IMR-90 (cell line): ENCODE measurements around the gene COMMD8. TPM values are rescaled to one million over a fixed set of nuclear protein-coding genes. Genes with fewer than 3 reads are reported as not detected.

Experiments used
- ATAC-seq: fragments of 200-7000 bp; cut with Tn5 transposase; 2 replicates; pipeline ENCODE4 v1.9.1; 2020; ENCODE audit warnings: low read depth, mild to moderate bottlenecking, moderate library complexity
- BruUV-seq: library from RNA; stranded (reverse); fragments of 400-500 nt; replicated peaks from 2 replicates; lab custom pipeline; 2021; lab: Mats Ljungman, UMichigan
- CTCF ChIA-PET: fragments of 300-600 bp; formaldehyde crosslinking; extraction: SDS; loops from one replicate; lab custom pipeline; 2021; ENCODE audit warnings: antibody characterized with exemption; lab: Yijun Ruan, JAX
- POLR2A ChIA-PET: fragments of 300-600 bp; sonication (Branson Sonifier 250); formaldehyde crosslinking; loops from one replicate; lab custom pipeline; 2022; ENCODE audit warnings: antibody characterized with exemption; ENCODE audit not compliant: unreplicated experiment; lab: Charles Lee
- DNase-seq: peaks from one replicate; pipeline ENCODE4 v3.0.0; 2013
- H2AFZ ChIP-seq: replicated peaks from 2 replicates; pipeline ENCODE3; 2013; ENCODE audit warnings: low read length, mild to moderate bottlenecking; ENCODE audit not compliant: poor library complexity
- H2AK5ac ChIP-seq: 2 replicates; pipeline ENCODE4 v1.6.1; 2013; ENCODE audit warnings: low read depth, low read length, inconsistent platforms
- H2AK9ac ChIP-seq: replicated peaks from 2 replicates; pipeline ENCODE3; 2013; ENCODE audit warnings: mild to moderate bottlenecking, low read depth, low read length, moderate library complexity; ENCODE audit not compliant: poor library complexity
- H2BK120ac ChIP-seq: 2 replicates; pipeline ENCODE4 v1.6.1; 2013; ENCODE audit warnings: low read depth, low read length, inconsistent platforms
- H2BK15ac ChIP-seq: 3 replicates; pipeline ENCODE4 v1.6.1; 2013; ENCODE audit warnings: low read depth, low read length, inconsistent platforms
- H2BK20ac ChIP-seq: 2 replicates; pipeline ENCODE4 v1.6.1; 2013; ENCODE audit warnings: low read depth, mild to moderate bottlenecking, inconsistent platforms, low read length, moderate library complexity
- H2BK5ac ChIP-seq: 2 replicates; pipeline ENCODE4 v1.6.1; 2013; ENCODE audit warnings: mild to moderate bottlenecking, low read depth, low read length, inconsistent platforms; ENCODE audit not compliant: poor library complexity, severe bottlenecking
- H3K14ac ChIP-seq: replicated peaks from 2 replicates; pipeline ENCODE4 v1.6.1; 2013; ENCODE audit warnings: low read depth, low read length, inconsistent platforms
- H3K18ac ChIP-seq: 2 replicates; pipeline ENCODE4 v1.6.1; 2013; ENCODE audit warnings: low read depth, low read length, control low read depth
- H3K23ac ChIP-seq: 2 replicates; pipeline ENCODE4 v1.6.1; 2013; ENCODE audit warnings: low read depth, low read length, inconsistent platforms
- H3K27ac ChIP-seq: 2 replicates; pipeline ENCODE4 v1.5.1; 2013; ENCODE audit warnings: mild to moderate bottlenecking, control low read depth, low read length; ENCODE audit not compliant: insufficient read depth
- H3K27me3 ChIP-seq: 2 replicates; pipeline ENCODE4 v1.6.1; 2013; ENCODE audit warnings: low read length; ENCODE audit not compliant: control insufficient read depth, insufficient read depth
- H3K36me3 ChIP-seq: 2 replicates; pipeline ENCODE4 v1.6.1; 2013; ENCODE audit warnings: low read length, mixed read lengths; ENCODE audit not compliant: control insufficient read depth, insufficient read depth
- H3K4ac ChIP-seq: 2 replicates; pipeline ENCODE4 v1.6.1; 2013; ENCODE audit warnings: low read depth, low read length, inconsistent platforms
- H3K4me1 ChIP-seq: 2 replicates; pipeline ENCODE4 v1.6.1; 2013; ENCODE audit warnings: low read length, mixed read lengths; ENCODE audit not compliant: control insufficient read depth, insufficient read depth
- H3K4me2 ChIP-seq: 2 replicates; pipeline ENCODE4 v1.6.1; 2013; ENCODE audit warnings: low read depth, mild to moderate bottlenecking, control low read depth, low read length, moderate library complexity
- H3K4me3 ChIP-seq: 2 replicates; pipeline ENCODE4 v1.5.1; 2013; ENCODE audit warnings: low read depth, mild to moderate bottlenecking, control low read depth, low read length, moderate library complexity; ENCODE audit not compliant: insufficient read depth
- H3K56ac ChIP-seq: 2 replicates; pipeline ENCODE4 v1.6.1; 2013; ENCODE audit warnings: low read length, inconsistent platforms; ENCODE audit not compliant: insufficient read depth; ENCODE audit errors: extremely low read depth
- H3K79me1 ChIP-seq, 2 experiments: 2 replicates each; pipeline ENCODE4 v1.6.1; 2013; ENCODE audit warnings: low read length in 2 of 2, inconsistent platforms in 1 of 2, low read depth in 1 of 2
- H3K9ac ChIP-seq: 2 replicates; pipeline ENCODE4 v1.6.1; 2013; ENCODE audit warnings: low read depth, low read length, control low read depth
- H3K9me1 ChIP-seq: 2 replicates; pipeline ENCODE4 v1.6.1; 2013; ENCODE audit warnings: low read length, inconsistent platforms; ENCODE audit not compliant: insufficient read depth
- H3K9me3 ChIP-seq: 2 replicates; pipeline ENCODE4 v1.6.1; 2013; ENCODE audit warnings: low read length; ENCODE audit not compliant: control insufficient read depth, insufficient read depth
- H4K20me1 ChIP-seq: 2 replicates; pipeline ENCODE4 v1.6.1; 2013; ENCODE audit warnings: low read length, inconsistent platforms; ENCODE audit not compliant: insufficient read depth
- H4K5ac ChIP-seq: 2 replicates; pipeline ENCODE4 v1.6.1; 2013; ENCODE audit warnings: mild to moderate bottlenecking, low read depth, low read length, control low read depth
- H4K8ac ChIP-seq, 2 experiments: 2 replicates each; pipeline ENCODE4 v1.6.1; 2013; ENCODE audit warnings: low read depth in 2 of 2, low read length in 2 of 2, control low read depth in 1 of 2, inconsistent platforms in 1 of 2
- H4K91ac ChIP-seq: 2 replicates; pipeline ENCODE4 v1.6.1; 2013; ENCODE audit warnings: low read depth, low read length, inconsistent platforms; ENCODE audit not compliant: insufficient read depth
- BHLHE40 ChIP-seq: fragments of 150-350 bp; IDR thresholded peaks from 2 replicates; pipeline ENCODE4 v1.6.1; 2016; ENCODE audit warnings: mild to moderate bottlenecking, low read depth, low read length
- CEBPB ChIP-seq: IDR thresholded peaks from 2 replicates; pipeline ENCODE4 v1.6.1; 2012; ENCODE audit warnings: low read depth, low read length, improper control_type of control experiment
- CHD1 ChIP-seq: IDR thresholded peaks from 2 replicates; pipeline ENCODE4 v1.6.1; 2012; ENCODE audit warnings: low read depth, low read length, improper control_type of control experiment
- CTCF ChIP-seq: conservative IDR thresholded peaks from 2 replicates; pipeline ENCODE4 v1.5.1; 2012; ENCODE audit warnings: mild to moderate bottlenecking, low read depth, low read length, improper control_type of control experiment
- ELK1 ChIP-seq: fragments of 150-350 bp; IDR thresholded peaks from 2 replicates; pipeline ENCODE4 v1.6.1; 2016; ENCODE audit warnings: low read depth, mild to moderate bottlenecking, low read length, moderate library complexity, borderline replicate concordance
- MAFK ChIP-seq: IDR thresholded peaks from 2 replicates; pipeline ENCODE4 v1.6.1; 2012; ENCODE audit warnings: low read depth, low read length, improper control_type of control experiment
- MAZ ChIP-seq: IDR thresholded peaks from 2 replicates; pipeline ENCODE4 v1.6.1; 2012; ENCODE audit warnings: low read depth, mild to moderate bottlenecking, low read length, improper control_type of control experiment, moderate library complexity, borderline replicate concordance
- MXI1 ChIP-seq: IDR thresholded peaks from 2 replicates; pipeline ENCODE4 v1.6.1; 2012; ENCODE audit warnings: low read depth, mild to moderate bottlenecking, low read length, moderate library complexity, borderline replicate concordance
- NFE2L2 ChIP-seq: fragments of 150-350 bp; IDR thresholded peaks from 2 replicates; pipeline ENCODE4 v1.6.1; 2016; ENCODE audit warnings: low read depth, mild to moderate bottlenecking, low read length
- POLR2A ChIP-seq: IDR thresholded peaks from 2 replicates; pipeline ENCODE4 v1.6.1; 2012; ENCODE audit warnings: mild to moderate bottlenecking, low read depth, low read length
- RAD21 ChIP-seq: IDR thresholded peaks from 2 replicates; pipeline ENCODE4 v1.6.1; 2012; ENCODE audit warnings: low read length, improper control_type of control experiment
- RFX5 ChIP-seq: IDR thresholded peaks from 2 replicates; pipeline ENCODE4 v1.8.0; 2012; ENCODE audit warnings: low read depth, mild to moderate bottlenecking, low read length, moderate library complexity
- USF2 ChIP-seq: fragments of 150-350 bp; IDR thresholded peaks from 2 replicates; pipeline ENCODE4 v1.6.1; 2017; ENCODE audit warnings: mild to moderate bottlenecking, antibody characterized with exemption, low read length, low read depth
- WGBS, 2 experiments: methylation state at CpG; one replicate each; pipeline versions ENCODE4 v1.1.5 to v1.1.7; 2013; ENCODE audit warnings: missing lambda C conversion rate in 2 of 2; ENCODE audit not compliant: insufficient read length in 1 of 2; ENCODE audit errors: extremely low coverage in 2 of 2; 5-methylcytosine and 5-hydroxymethylcytosine counted together
- dilution Hi-C: fragments of 300-500 bp; cut with HindIII; formaldehyde crosslinking; loops from one replicate; pipeline ENCODE4 v1.14.3; 2018; ENCODE audit warnings: low sequenced_read_pairs; ENCODE audit not compliant: unreplicated experiment
- in situ Hi-C: fragments of 300-500 bp; cut with MboI; formaldehyde crosslinking; loops from 3 replicates; pipeline ENCODE4 v1.14.3; 2019; ENCODE audit warnings: low sequenced_read_pairs, inconsistent platforms, mixed read lengths
- intact Hi-C: fragments of 100-400 bp; cut with micrococcal nuclease; formaldehyde crosslinking; loops from 2 replicates; pipeline ENCODE4 v1.10.0; 2022
- polyA plus RNA-seq, 3 experiments: library from polyadenylated mRNA; depleted of rRNA; stranded (reverse); fragments of >200 nt; gene quantifications; 2 replicates each; pipeline ENCODE4 v1.2.3, GENCODE V29; 2012; ENCODE audit warnings: low replicate concordance in 1 of 3
- total RNA-seq: library from RNA; depleted of rRNA; stranded (reverse); fragments of >200 nt; gene quantifications from 2 replicates; pipeline ENCODE4 v1.2.3, GENCODE V29; 2012

The COMMD8 gene
- total and polyA plus RNA-seq, 2 of the 4 experiments (the other 2 are of a cell fraction): 12.5 to 12.6 TPM

DNA sequence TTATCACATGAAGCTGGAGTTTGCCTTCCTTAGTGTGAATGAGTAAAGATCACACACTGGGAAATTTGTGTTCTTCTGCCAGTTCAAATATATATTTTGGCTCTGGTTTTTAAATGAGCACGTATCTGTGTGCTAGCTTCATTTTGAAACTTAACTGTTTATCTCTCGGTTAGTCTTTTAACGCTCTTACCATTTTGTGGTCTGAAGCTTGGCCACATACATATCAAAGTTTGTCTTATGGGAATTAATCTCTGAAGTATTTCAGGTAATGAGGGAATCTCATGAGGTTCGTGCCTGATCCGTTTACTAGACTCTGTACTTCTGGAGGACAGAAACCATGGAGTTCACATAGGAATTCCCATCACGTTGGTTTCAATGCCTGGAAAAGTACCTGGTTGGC is 35.4 kb upstream of the COMMD8 start:
- Histone ChIP-seq H3K4ac (no peak overlapping the region), H4K20me1 (no peaks in the 10 kb centered on the region), H2BK15ac (no peak overlapping the region), H3K9me1 (peaks cover 6% of the 10 kb centered on the region), H3K23ac (no peak overlapping the region), H3K56ac (no peak overlapping the region), H3K9ac (no peak overlapping the region), H2AFZ (no peak overlapping the region), H2BK120ac (peak overlapping the region; percentile 9; the same call in 1 of the 2 replicates), H2AK9ac (no peak overlapping the region), H3K4me2 (no peak overlapping the region), H3K4me1 (peaks cover 4% of the 10 kb centered on the region; the same call in 1 of the 2 replicates), H2BK5ac (peak overlapping the region; percentile 11), H2BK20ac (no peak overlapping the region), H3K27me3 (no peaks in the 10 kb centered on the region), H4K8ac (no peak overlapping the region), H3K4me3 (no peak overlapping the region), H3K14ac (0 out of 2 replicates have a peak overlapping the region, but pooled peaks have one; percentile 2), H3K27ac (no peak overlapping the region), H3K18ac (no peak overlapping the region; the same call in 1 of the 2 replicates), H4K5ac (no peak overlapping the region; the same call in 1 of the 2 replicates), H4K91ac (no peak overlapping the region), H3K9me3 (no peaks in the 10 kb centered on the region), H3K36me3 (peaks cover 2% of the 10 kb centered on the region; the same call in 1 of the 2 replicates), H3K79me1 (peaks cover 17 to 32% of the 10 kb centered on the region in 2 experiments), H2AK5ac (no peak overlapping the region)
- TF ChIP-seq CEBPB (no peak), MAZ (no peak), RFX5 (no peak), RAD21 (no peak), ELK1 (no peak), USF2 (no peak), MXI1 (no peak), NFE2L2 (no peak), BHLHE40 (no peak), CHD1 (no peak), MAFK (no peak), CTCF (no peak), POLR2A (no peak)
- ATAC-seq (no peak), DNase-seq (no peak)
- intact Hi-C loops (no loop called here), in situ Hi-C loops (no loop called here), dilution Hi-C loops (no loop called here)
- POLR2A ChIA-PET: no interaction called here
- CTCF ChIA-PET: interaction anchor here (1.7 kb wide), 1 partner anchor 11 kb away, joined by 6 read pairs; no protein-coding TSS in a partner anchor
- BruUV-seq: no TSS peak
- WGBS, 2 experiments: 100% methylated on average over 3 of the region's 6 CpGs; no CpG with 5 or more reads in 1 of the 2 experiments
